H1 (cell line): ENCODE measurements around the gene CD300A.

Experiments
- POLR2AphosphoS5 ChIP-seq: IDR thresholded peaks from 2 replicates; pipeline ENCODE4 v1.6.1; 2011; ENCODE audit warnings: low read depth, low read length
- TF ChIP-seq, protein P1 (sequence below), 3 experiments: IDR thresholded peaks; 1 replicate in 2 of 3; 2 replicates in 1 of 3; pipeline versions ENCODE4 v1.5.1 to v1.6.1; 2011; ENCODE audit warnings: low read length in 3 of 3, mild to moderate bottlenecking in 3 of 3, inconsistent platforms in 2 of 3, low read depth in 1 of 3, moderate library complexity in 1 of 3; ENCODE audit not compliant: insufficient read depth in 1 of 3; ENCODE audit errors: control extremely low read depth in 1 of 3

DNA sequence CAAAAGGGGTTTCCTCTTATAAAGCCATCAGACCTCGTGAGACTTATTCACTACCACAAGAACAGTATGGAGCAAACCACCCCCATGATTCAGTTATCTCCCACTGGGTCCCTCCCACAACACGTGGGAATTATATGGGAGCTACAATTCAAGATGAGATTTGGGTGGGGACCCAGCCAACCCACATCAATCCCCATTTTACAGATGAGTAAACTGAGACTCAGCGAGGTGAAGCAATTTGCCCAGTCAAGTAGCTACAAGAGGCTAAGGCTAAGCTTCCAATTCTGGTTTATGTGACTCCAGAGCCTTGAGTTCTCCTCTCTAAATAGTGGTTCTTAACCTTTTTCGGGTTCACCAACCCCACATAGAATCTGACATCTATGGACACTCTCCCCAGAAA is 8.8 kb downstream of the CD300A start:
- TF ChIP-seq, protein P1, sequence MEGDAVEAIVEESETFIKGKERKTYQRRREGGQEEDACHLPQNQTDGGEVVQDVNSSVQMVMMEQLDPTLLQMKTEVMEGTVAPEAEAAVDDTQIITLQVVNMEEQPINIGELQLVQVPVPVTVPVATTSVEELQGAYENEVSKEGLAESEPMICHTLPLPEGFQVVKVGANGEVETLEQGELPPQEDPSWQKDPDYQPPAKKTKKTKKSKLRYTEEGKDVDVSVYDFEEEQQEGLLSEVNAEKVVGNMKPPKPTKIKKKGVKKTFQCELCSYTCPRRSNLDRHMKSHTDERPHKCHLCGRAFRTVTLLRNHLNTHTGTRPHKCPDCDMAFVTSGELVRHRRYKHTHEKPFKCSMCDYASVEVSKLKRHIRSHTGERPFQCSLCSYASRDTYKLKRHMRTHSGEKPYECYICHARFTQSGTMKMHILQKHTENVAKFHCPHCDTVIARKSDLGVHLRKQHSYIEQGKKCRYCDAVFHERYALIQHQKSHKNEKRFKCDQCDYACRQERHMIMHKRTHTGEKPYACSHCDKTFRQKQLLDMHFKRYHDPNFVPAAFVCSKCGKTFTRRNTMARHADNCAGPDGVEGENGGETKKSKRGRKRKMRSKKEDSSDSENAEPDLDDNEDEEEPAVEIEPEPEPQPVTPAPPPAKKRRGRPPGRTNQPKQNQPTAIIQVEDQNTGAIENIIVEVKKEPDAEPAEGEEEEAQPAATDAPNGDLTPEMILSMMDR (IDR thresholded peaks at IDR 0.05; ENCODE audit: control extremely low read depth in 1 of 3, insufficient read depth in 1 of 3, low read depth in 1 of 3, low read length in 3 of 3) = no peak
- TF ChIP-seq POLR2AphosphoS5 = no peak
